Measurements from ENCODE around the gene ZNF483.
"Not testable (repeated sequence)": the region's sequence is repeated elsewhere in the genome, so short reads cannot be mapped to it uniquely, and the experiment has no call there.

ZNF483 gene

DNA sequence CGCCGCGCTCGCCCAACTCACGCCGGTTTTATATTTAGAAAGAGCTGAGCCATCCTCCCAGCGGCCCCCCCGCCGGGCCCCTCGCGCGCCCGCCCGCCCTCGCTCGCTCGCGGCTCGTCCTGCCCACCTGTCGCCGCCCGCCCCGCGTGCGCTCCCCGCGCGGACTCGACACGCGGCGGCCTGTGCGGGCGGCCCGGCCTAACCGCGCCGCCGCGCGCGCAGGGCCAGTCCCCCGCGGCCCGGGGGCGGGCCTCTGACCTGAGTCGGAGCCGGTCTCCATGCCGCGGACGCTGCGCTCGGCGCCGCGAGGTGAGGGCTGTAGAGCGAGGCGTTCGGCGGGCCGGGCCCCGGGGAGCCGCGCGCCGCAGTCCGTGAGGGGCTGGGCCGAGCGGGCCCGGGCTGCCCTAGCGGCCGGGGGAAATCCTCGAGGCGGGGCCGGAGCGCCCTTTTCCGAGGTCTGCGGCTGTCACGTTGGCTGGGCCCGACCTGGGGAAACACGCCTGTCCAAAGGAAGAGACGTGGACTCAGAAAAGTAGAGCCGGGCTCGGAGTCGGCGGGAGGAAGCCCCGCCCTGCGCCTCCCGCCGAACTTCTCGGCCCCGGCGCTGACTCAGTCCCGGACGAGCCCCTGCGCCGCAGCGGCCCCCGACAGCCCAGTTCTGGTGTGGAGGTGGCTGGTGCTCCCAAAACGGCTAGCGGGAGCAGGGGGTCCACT lies 41.0 kb upstream of the ZNF483 start, which contains the start of gene ECPAS:
Gene ECPAS, minus strand, starts transcription at position 526 of the 714 bp plus-strand sequence. CDS start 11,465 bp downstream, outside the sequence.
- TF ChIP-seq POLR2AphosphoS5 (IDR thresholded peaks at IDR 0.05; ENCODE audit: low read depth) (no peak), SPI1 (IDR thresholded peaks at IDR 0.05; ENCODE audit: borderline replicate concordance, low read depth) (peak; percentile 42; the same call in 1 of the 2 replicates)
- TF ChIP-seq, protein P1, sequence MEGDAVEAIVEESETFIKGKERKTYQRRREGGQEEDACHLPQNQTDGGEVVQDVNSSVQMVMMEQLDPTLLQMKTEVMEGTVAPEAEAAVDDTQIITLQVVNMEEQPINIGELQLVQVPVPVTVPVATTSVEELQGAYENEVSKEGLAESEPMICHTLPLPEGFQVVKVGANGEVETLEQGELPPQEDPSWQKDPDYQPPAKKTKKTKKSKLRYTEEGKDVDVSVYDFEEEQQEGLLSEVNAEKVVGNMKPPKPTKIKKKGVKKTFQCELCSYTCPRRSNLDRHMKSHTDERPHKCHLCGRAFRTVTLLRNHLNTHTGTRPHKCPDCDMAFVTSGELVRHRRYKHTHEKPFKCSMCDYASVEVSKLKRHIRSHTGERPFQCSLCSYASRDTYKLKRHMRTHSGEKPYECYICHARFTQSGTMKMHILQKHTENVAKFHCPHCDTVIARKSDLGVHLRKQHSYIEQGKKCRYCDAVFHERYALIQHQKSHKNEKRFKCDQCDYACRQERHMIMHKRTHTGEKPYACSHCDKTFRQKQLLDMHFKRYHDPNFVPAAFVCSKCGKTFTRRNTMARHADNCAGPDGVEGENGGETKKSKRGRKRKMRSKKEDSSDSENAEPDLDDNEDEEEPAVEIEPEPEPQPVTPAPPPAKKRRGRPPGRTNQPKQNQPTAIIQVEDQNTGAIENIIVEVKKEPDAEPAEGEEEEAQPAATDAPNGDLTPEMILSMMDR (IDR thresholded peaks at IDR 0.05; ENCODE audit: insufficient read depth, low read length), result no peak
- Histone ChIP-seq H3K27me3 (ENCODE audit: insufficient read depth, poor library complexity, severe bottlenecking) (no peaks in the 10 kb centered on the region), H3K4me3 (replicated peaks; ENCODE audit: insufficient read depth, low read length) (peak within 1 kb of the TSS; percentile 87), H3K27ac (replicated peaks) (peak within 1 kb of the TSS; percentile 88)
- peak; percentile 55 to 77 for DNase-seq (ENCODE audit: low read depth in 1 of 2, low spot score in 1 of 2)

DNA sequence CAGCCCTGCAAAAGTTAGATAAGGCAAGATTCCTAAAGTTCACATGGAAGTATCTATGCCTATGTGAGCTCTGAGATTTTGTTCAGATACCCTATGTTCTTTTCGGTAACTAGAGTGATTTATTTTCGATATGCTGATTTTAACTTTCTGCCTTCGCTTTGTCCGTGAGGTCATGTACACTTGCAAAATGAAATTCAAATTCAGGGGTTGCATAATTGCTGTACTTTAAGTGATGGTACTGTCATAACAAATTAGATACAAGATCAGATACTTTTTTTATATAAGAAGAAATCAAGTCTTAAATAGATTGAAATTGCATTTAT lies 40.4 kb upstream of the ZNF483 start:
- H3K27ac ChIP-seq (replicated peaks), result peak overlapping the region; percentile 72

DNA sequence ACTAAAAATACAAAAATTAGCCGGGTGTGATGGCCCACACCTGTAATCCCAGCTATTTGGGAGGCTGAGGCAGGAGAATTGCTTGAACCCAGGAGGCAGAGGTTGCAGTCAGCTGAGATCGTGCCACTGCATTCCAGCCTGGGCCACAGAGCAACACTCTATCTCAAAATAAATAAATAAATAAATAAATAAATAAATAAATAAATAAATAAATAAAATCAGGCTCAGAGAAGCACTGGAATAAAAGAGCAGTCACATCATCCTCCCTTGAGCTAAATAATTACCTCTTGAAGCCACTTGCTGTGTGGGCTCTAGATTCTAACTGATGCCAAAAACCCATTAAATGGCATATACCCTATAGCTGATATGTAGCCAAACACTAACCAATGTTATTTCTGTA lies 27.8 kb upstream of the ZNF483 start:
- H3K27me3 ChIP-seq (ENCODE audit: insufficient read depth, poor library complexity, severe bottlenecking); DNase-seq (ENCODE audit: low read depth in 1 of 2, low spot score in 1 of 2); H3K4me3 ChIP-seq (replicated peaks; ENCODE audit: insufficient read depth, low read length); H3K27ac ChIP-seq (replicated peaks): not testable (repeated sequence)

More for the DNA sequence above, 40.4 kb upstream of the ZNF483 start:
- TF ChIP-seq, protein P2, sequence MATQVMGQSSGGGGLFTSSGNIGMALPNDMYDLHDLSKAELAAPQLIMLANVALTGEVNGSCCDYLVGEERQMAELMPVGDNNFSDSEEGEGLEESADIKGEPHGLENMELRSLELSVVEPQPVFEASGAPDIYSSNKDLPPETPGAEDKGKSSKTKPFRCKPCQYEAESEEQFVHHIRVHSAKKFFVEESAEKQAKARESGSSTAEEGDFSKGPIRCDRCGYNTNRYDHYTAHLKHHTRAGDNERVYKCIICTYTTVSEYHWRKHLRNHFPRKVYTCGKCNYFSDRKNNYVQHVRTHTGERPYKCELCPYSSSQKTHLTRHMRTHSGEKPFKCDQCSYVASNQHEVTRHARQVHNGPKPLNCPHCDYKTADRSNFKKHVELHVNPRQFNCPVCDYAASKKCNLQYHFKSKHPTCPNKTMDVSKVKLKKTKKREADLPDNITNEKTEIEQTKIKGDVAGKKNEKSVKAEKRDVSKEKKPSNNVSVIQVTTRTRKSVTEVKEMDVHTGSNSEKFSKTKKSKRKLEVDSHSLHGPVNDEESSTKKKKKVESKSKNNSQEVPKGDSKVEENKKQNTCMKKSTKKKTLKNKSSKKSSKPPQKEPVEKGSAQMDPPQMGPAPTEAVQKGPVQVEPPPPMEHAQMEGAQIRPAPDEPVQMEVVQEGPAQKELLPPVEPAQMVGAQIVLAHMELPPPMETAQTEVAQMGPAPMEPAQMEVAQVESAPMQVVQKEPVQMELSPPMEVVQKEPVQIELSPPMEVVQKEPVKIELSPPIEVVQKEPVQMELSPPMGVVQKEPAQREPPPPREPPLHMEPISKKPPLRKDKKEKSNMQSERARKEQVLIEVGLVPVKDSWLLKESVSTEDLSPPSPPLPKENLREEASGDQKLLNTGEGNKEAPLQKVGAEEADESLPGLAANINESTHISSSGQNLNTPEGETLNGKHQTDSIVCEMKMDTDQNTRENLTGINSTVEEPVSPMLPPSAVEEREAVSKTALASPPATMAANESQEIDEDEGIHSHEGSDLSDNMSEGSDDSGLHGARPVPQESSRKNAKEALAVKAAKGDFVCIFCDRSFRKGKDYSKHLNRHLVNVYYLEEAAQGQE (IDR thresholded peaks at IDR 0.05; ENCODE audit: insufficient replicate concordance, low read depth), result no peak
- no peak for TF ChIP-seq SPI1 (IDR thresholded peaks at IDR 0.05; ENCODE audit: borderline replicate concordance, low read depth)
- TF ChIP-seq, protein P1 (IDR thresholded peaks at IDR 0.05; ENCODE audit: insufficient read depth, low read length), result no peak
- TF ChIP-seq POLR2AphosphoS5 (IDR thresholded peaks at IDR 0.05; ENCODE audit: low read depth), result no peak
- TF ChIP-seq GABPA (IDR thresholded peaks at IDR 0.05; ENCODE audit: low read depth), result no peak
- peak overlapping the region; percentile 87 for H3K4me3 ChIP-seq (replicated peaks; ENCODE audit: insufficient read depth, low read length)
- H3K27me3 ChIP-seq (ENCODE audit: insufficient read depth, poor library complexity, severe bottlenecking), result no peaks in the 10 kb centered on the region
- no peak for DNase-seq (ENCODE audit: low read depth in 1 of 2, low spot score in 1 of 2)

DNA sequence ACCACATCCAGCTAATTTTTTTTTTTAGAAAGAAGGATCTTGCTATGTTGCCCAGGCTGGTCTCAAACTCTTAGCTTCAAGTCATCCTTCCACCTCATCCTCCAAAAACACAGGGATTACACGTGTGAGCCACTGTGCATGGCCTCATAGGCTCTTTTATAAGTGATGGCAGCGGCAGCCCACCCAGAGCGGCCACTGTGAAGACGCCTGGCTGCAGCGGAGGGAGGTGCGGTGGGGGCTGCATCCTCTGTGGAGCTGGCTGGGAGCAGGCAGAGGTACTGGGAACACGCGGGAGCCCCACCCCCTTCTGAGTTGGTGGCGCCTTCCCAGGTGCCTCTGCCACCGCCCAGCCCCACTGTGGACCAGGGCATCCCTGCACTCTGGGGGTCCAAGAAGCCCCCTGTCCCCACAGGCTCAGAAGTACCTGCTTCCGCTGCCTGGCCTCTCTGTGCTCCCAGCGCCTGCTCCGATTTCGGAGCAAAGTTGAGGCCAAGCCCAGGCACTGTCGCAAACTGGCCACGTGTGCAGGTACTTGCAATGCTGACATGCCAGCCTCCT lies 23.9 kb upstream of the ZNF483 start:
- Histone ChIP-seq H3K4me3 (replicated peaks; ENCODE audit: insufficient read depth, low read length) (no peak overlapping the region), H3K27me3 (ENCODE audit: insufficient read depth, poor library complexity, severe bottlenecking) (no peaks in the 10 kb centered on the region), H3K27ac (replicated peaks) (no peak overlapping the region)
- TF ChIP-seq GABPA (IDR thresholded peaks at IDR 0.05; ENCODE audit: low read depth) (no peak), SPI1 (IDR thresholded peaks at IDR 0.05; ENCODE audit: borderline replicate concordance, low read depth) (no peak), POLR2AphosphoS5 (IDR thresholded peaks at IDR 0.05; ENCODE audit: low read depth) (no peak)
- TF ChIP-seq, protein P1 (IDR thresholded peaks at IDR 0.05; ENCODE audit: insufficient read depth, low read length), result no peak
- TF ChIP-seq, protein P2 (IDR thresholded peaks at IDR 0.05; ENCODE audit: insufficient replicate concordance, low read depth), result no peak
- no peak for DNase-seq (ENCODE audit: low read depth in 1 of 2, low spot score in 1 of 2)

Measured in HL-60 (cell line).